ENCODE data around the gene PCDHGA9. TPM values are rescaled to one million over a fixed set of nuclear protein-coding genes. Genes with fewer than 3 reads are reported as not detected.
"Not testable (repeated sequence)": the region's sequence is repeated elsewhere in the genome, so short reads cannot be mapped to it uniquely, and the experiment has no call there.

The PCDHGA9 gene
- total and polyA plus RNA-seq, 10 of the 15 experiments (the other 5 are each of a cell fraction or from before 2014, with no cell fraction given), result 0.08 to 0.63 (median 0.29) TPM; not detected in 2

- TF ChIP-seq BHLHE40 (IDR thresholded peaks at IDR 0.05; ENCODE audit: borderline replicate concordance in 1 of 2, low read depth in 2 of 2, low read length in 1 of 2), result peak in 1 of 2 experiments; percentile 49; a peak in 2 of 4 replicates
- BruUV-seq (replicated peaks); H3K36me3 ChIP-seq (ENCODE audit: control insufficient read depth in 2 of 2, insufficient read depth in 2 of 2, low read length in 1 of 2); H3K4me1 ChIP-seq (ENCODE audit: control insufficient read depth, insufficient read depth, low read length); H3K4me2 ChIP-seq (ENCODE audit: control insufficient read depth, insufficient read depth); H3K4me3 ChIP-seq; H4K20me1 ChIP-seq (ENCODE audit: control insufficient read depth, insufficient read depth); DNase-seq (ENCODE audit: low read depth, low spot score); intact Hi-C loops (cut with micrococcal nuclease; ENCODE audit: unreplicated experiment); POLR2A ChIA-PET; H2AFZ ChIP-seq (ENCODE audit: control insufficient read depth, low read depth, low read length); H3K79me2 ChIP-seq (ENCODE audit: control insufficient read depth, insufficient read depth, low read length); ATAC-seq; H3K9ac ChIP-seq (ENCODE audit: control insufficient read depth, insufficient read depth, low read length); H3K27me3 ChIP-seq (replicated peaks in 1 of 2; ENCODE audit: control insufficient read depth in 2 of 2, insufficient read depth in 2 of 2, low read length in 1 of 2); FAIRE-seq; H3K27ac ChIP-seq (ENCODE audit: control insufficient read depth, insufficient read depth): not testable (repeated sequence)
- H3K9me3 ChIP-seq (replicated peaks; ENCODE audit: control insufficient read depth, insufficient read depth, low read length), result peaks cover 10% of the 10 kb centered on the region; the same call in 1 of the 3 replicates
- ChIA-PET CTCF (interaction anchor here (1.0 to 10.9 kb wide), 5 partner anchors 95 to 148 kb away, joined by 6 to 245 read pairs (median 41); no protein-coding TSS in a partner anchor), RAD21 (ENCODE audit: unreplicated experiment) (interaction anchor here (3.1 to 3.3 kb wide), 2 partner anchors 149 kb away, joined by 28 to 42 read pairs; no protein-coding TSS in a partner anchor), SMC1A (ENCODE audit: uncharacterized antibody, unreplicated experiment) (interaction anchor here (3.2 to 7.4 kb wide), 2 partner anchors 143 to 149 kb away, joined by 24 to 67 read pairs; no protein-coding TSS in a partner anchor)
- in situ Hi-C loops (cut with MboI), result loop anchor here (5.0 kb wide), 1 partner anchor 147 kb away; no protein-coding TSS in a partner anchor
- 85% methylated on average over 19 of the region's 24 CpGs for WGBS (ENCODE audit: insufficient coverage, insufficient replicate concordance, low lambda C conversion rate, missing lambda C conversion rate)
Observed at GRCh38 chr5:141415275-141415618, 12.7 kb downstream of the PCDHGA9 start.

- H2AFZ ChIP-seq (ENCODE audit: control insufficient read depth, low read depth, low read length), result peak within 1 kb of the TSS; percentile 70
- CTCF ChIA-PET, result interaction anchor here (0.6 to 10.9 kb wide), 21 partner anchors 13 to 161 kb away, joined by 3 to 245 read pairs (median 7); partner anchors contain the start of genes PCDHGA12, PCDHGB3, PCDHGC3 and TAF7
- peak; percentile 54 for FAIRE-seq
Observed at GRCh38 chr5:141417494-141418172, 15.1 kb downstream of the PCDHGA9 start, which contains the start of gene PCDHGB7. Gene PCDHGB7, plus strand, starts transcription at chr5:141417677. Its CDS starts 183 bp downstream, at chr5:141417860.

More at GRCh38 chr5:141417494-141418172, 15.1 kb downstream of the PCDHGA9 start, which contains the start of gene PCDHGB7:
- H3K4me2 ChIP-seq (ENCODE audit: control insufficient read depth, insufficient read depth), result peak within 1 kb of the TSS; percentile 22; the same call in 1 of the 2 replicates
- DNase-seq (ENCODE audit: low read depth, low spot score); H3K79me2 ChIP-seq (ENCODE audit: control insufficient read depth, insufficient read depth, low read length); H3K9ac ChIP-seq (ENCODE audit: control insufficient read depth, insufficient read depth, low read length); BruUV-seq (replicated peaks); H3K36me3 ChIP-seq (ENCODE audit: control insufficient read depth in 2 of 2, insufficient read depth in 2 of 2, low read length in 1 of 2); H4K20me1 ChIP-seq (ENCODE audit: control insufficient read depth, insufficient read depth); H3K9me3 ChIP-seq (replicated peaks; ENCODE audit: control insufficient read depth, insufficient read depth, low read length); H3K27ac ChIP-seq (ENCODE audit: control insufficient read depth, insufficient read depth); H3K4me1 ChIP-seq (ENCODE audit: control insufficient read depth, insufficient read depth, low read length); H3K27me3 ChIP-seq (replicated peaks in 1 of 2; ENCODE audit: control insufficient read depth in 2 of 2, insufficient read depth in 2 of 2, low read length in 1 of 2): not testable (repeated sequence)
- in situ Hi-C loops (cut with MboI) (loop anchor here (5.0 kb wide), 1 partner anchor 145 kb away; no protein-coding TSS in a partner anchor), intact Hi-C loops (cut with micrococcal nuclease; ENCODE audit: unreplicated experiment) (loop anchor here (1.0 kb wide), 2 partner anchors 141 to 147 kb away; no protein-coding TSS in a partner anchor)
- ChIA-PET SMC1A (ENCODE audit: uncharacterized antibody, unreplicated experiment) (interaction anchor here (0.8 to 7.4 kb wide), 12 partner anchors 11 to 150 kb away, joined by 3 to 67 read pairs (median 4); partner anchors contain the start of gene PCDHGA12), RAD21 (ENCODE audit: unreplicated experiment) (interaction anchor here (0.6 to 3.1 kb wide), 11 partner anchors 58 to 177 kb away, joined by 3 to 28 read pairs (median 4); partner anchors contain the start of gene PCDHGC3), POLR2A (interaction anchor here (2.3 kb wide), 1 partner anchor 146 kb away, joined by 8 read pairs; no protein-coding TSS in a partner anchor)
- 0 out of 2 replicates have a peak, but pooled peaks have one; percentile 55 for TF ChIP-seq ZNF384 (IDR thresholded peaks at IDR 0.05; ENCODE audit: borderline replicate concordance, low read depth, low read length)
- TF ChIP-seq YY1 (IDR thresholded peaks at IDR 0.05; ENCODE audit: low read depth, low read length), result 0 out of 2 replicates have a peak, but pooled peaks have one; percentile 42
- TF ChIP-seq CREB1 (IDR thresholded peaks at IDR 0.05; ENCODE audit: low read depth), result 0 out of 2 replicates have a peak, but pooled peaks have one; percentile 32
- TF ChIP-seq NRF1 (conservative IDR thresholded peaks at IDR 0.05; ENCODE audit: low read depth, low read length), result 0 out of 2 replicates have a peak, but pooled peaks have one; percentile 19
- peak; percentile 68 to 90 (median 89) for TF ChIP-seq CTCF (IDR thresholded peaks at IDR 0.05 in 2 of 3, conservative IDR thresholded peaks at IDR 0.05 in 1 of 3; ENCODE audit: control insufficient read depth in 2 of 3, extremely low read depth in 1 of 3, insufficient read depth in 1 of 3, low read depth in 3 of 3, low read length in 3 of 3)
- peak; percentile 43; the same call in 1 of the 2 replicates for TF ChIP-seq SMARCA5 (IDR thresholded peaks at IDR 0.05)
- peak; percentile 64 for TF ChIP-seq SMC3 (IDR thresholded peaks at IDR 0.05; ENCODE audit: borderline replicate concordance, low read length)
- peak; percentile 70 for TF ChIP-seq RAD21 (IDR thresholded peaks at IDR 0.05; ENCODE audit: insufficient read depth, low read depth, low read length)
- 0 out of 2 replicates have a peak, but pooled peaks have one; percentile 26 for TF ChIP-seq EED (IDR thresholded peaks at IDR 0.05; ENCODE audit: low read depth)
- peak; percentile 25; the same call in 1 of the 2 replicates for TF ChIP-seq RUNX3 (IDR thresholded peaks at IDR 0.05; ENCODE audit: low read length)
- TF ChIP-seq IKZF2 (IDR thresholded peaks at IDR 0.05), result peak in 1 of 2 experiments; percentile 42; a peak in 1 of 4 replicates
- 41% methylated on average over 47 of the region's 47 CpGs for WGBS (ENCODE audit: insufficient coverage, insufficient replicate concordance, low lambda C conversion rate, missing lambda C conversion rate)
- peak; percentile 86 for ATAC-seq
- peak within 1 kb of the TSS; percentile 59 for H3K4me3 ChIP-seq

Data from GM12878 (cell line).